Fibroblast of gingiva (primary cell): ENCODE results near the gene INTS11.

Experiments
- DNase-seq: peaks from one replicate; pipeline ENCODE4 v3.0.0-alpha.2; 2011; ENCODE audit warnings: low read depth

INTS11 gene

DNA sequence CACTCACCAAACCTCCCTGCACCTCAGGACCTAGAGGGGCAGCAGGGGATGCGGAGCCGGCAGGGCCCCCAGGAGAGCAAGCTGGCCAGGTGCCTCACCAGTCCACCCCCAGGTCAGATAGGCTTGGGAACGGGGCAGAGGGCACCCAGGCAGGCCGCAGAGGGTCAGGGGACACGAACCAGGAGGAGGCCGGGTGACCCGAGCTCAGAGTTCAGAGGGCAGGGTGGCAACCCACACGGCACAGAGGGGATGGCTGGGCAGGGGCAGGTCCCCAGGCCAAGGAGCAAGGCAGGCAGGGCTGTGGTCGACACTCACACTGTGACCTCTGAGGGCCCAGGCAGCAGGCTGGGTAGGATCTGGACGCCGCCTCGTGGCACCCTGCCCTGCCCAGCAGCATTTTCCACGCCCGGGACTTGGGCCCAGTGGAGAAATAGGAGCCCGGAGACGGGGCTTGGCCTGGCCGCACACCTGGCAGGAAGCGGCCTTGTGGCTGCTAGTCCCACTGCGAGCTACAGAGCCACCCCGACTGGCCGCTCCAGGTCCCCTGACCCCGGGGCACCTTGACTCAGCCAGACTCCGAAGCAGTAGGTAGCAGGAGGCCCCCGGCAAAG is 19.5 kb upstream of the INTS11 start:
- DNase-seq = no peak

DNA sequence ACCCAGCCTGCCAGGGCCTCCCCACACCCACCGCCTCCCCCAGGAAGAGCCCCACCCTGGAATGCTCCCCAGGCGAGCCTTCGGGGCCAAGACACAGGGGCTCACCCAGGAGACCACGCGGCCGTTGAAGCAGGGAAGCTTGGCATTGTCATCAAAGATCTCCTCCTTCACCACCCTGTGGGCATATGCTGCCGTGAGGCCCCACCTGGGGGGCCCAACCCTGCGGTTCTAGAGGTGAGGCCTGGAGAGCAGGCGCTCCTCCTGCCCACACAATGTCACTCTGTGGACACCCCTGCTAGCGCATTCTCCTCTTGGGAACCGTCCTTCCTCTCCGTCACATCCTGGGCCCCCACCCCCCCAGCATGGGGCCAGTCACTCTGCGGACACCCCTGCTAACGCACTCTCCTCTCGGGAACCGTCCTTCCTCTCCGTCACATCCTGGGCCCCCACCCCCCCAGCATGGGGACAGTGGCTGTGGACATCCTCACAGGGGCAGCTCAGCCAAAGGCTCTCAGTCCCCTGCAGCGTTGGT is 18.2 kb upstream of the INTS11 start:
- DNase-seq = no peak

DNA sequence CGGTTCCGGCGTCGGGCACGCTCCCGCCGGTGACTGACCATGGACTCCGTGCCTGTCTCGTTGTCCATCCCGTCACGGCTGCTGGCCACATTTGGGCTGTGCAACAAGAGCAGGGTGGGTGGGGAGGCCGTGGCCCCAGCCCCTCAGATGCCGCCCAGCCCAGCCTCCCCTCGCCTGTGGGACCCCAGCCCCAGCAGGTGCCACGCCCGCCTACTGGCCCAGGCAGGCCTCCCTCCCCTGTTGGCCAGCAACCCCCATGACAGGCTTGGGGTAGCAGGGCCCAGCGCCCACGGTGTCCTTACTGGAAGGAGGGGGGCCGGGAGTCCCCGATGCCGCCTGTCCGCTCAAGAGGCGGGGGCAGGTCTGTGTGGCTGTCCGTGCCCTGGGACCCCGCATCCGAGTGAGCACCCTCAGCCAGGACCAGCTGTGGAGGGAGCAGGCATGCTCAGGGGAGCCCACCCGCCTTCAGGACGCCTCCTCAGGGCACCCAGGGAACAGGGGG is 17.7 kb upstream of the INTS11 start:
- no peak for DNase-seq

DNA sequence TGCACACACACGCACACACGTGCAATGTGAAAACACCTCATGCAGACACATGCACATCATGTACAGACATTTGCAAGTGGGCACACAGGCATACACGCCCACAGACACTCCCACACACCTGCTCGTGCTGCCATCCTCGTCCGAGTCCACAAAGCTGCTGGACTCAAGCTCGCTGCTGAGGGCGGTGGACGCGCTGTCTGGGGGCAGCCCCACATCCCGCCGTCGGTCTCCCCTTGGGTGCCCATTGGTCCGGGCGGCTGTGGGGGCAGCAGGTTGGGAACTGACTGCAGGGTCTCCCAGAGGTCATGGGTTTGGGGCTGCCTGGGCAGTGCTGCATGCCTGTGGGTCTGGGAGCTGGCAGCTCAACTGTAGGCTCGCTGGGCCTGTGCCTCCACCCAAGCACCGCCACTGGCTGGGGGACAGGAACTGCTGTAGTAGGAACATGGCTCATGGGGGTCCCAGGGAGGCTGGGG is 17.1 kb upstream of the INTS11 start:
- DNase-seq = no peak

DNA sequence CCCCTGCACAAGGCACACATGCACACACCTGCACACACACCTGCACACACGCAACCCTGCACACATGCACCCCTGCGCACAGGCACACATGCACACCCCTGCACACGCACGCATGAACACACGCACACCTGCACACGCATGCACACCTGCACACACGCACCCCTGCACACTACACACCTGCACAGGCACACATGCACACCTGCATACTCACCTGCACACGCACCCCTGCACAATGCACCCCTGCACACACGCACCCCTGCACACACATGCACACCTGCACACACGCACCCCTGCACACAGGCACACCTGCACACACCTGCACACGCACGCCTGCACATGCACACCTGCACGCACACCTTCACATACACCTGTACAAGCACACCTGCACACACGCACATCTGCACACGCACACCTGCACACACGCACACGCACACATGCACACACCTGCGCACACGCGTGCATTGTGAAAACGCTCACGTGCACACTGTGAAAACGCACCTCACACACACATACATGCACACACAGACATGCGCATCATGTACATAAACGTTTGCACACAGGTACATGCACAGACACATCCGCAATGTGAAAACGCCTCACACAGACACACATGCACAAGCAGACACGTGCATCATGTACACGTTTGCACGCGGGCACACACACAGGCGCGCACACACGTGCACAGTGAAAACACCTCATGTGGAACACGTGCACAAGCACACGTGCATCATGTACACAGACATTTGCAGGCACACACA is 16.5 kb upstream of the INTS11 start:
- no peak for DNase-seq

DNA sequence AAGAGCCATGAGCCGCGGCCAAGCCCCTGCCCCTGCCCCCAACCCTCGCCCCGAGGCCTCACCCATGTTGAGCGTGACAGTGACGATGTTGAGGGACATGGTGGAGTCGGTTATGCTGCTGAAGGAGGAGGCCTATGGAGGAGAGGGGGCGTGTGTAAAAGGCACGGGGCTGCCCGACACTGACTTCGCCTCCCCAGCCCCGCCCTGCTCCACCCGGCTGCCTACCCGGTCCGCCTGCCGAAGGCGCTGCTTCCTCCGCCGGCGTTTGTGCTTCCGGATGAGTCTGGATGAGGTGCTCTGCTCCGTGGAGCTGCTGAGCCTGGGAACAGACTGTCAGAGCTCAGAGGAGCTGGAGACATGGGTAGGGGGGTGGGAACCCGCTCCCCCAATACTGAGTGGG is 15.7 kb upstream of the INTS11 start:
- DNase-seq = no peak

DNA sequence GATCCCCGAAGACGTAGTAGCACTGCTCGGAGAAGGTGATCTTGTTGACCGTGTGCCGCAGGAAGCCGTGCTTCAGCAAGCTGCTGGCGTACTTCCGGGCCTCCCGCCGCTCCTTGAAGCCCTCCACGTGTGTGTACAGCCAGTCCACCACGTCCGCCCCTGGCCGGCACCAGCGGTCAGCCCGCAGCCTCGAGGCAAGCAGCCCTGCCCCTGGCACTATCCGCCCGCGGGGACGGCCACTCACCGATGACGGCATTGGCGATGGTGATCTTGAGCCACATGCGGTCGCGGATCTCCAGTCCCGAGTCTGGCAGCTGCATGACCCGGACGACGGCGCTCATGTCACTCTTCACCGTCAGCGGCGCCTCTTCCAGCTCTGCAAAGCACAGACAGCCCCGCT is 13.8 kb upstream of the INTS11 start:
- DNase-seq = no peak

DNA sequence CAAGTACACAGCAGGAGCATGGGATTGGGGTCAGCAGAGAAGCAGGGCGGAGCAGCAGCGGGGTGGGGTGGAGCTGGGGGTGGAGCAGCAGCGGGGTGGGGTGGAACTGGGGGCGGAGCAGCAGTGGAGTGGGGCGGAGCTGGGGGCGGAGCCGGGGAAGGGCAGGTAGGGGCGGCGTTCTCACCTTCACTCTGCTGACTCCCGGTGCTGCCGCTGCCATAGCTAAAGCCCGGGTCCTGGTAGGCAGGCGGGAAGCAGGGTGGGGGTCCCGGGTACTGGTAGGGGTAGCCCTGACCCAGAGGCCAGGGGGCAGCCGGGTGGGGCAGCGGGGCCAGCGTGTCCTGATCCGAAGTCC is 13.3 kb upstream of the INTS11 start:
- no peak for DNase-seq

DNA sequence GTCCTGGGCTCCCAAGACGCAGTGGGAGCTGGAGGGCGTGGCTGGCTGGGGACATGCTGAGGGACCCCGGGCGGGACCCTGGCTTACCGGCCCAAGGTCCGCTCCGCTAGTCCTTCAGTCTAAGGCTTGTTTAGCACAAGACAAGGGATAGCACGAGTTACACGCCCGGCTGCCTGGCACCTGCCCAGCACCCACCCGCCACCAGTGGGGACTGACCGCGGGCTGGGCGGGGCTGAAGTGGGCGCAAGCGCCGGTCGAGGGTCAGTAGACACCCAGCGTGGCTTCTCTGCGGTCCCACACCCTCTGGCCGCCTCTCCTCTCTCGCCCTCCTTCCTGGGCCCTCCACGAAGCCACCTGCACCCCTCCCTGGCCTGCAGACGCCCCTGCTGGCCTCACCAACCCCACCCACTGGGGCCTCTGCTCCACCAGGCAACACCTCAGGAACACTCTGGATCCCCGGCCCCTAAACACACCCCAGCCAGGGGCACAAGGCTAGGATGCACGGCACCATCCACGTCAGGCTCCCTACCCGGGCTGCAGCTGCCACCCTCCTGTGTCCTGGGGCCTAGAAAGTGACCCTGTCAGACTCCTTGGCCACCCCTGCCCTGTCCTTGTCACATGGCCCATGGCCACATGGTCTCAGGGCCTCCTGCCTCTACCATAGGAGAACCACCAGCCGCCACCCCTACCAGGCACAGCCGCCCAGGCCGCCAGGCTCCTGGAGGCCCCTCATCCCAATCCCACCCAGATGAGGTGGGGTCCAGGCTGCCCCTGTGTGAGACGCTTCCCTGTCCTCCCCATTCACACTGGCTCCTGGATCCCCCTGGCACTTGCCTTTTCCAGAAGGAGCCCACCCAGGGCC is 12.7 kb upstream of the INTS11 start:
- DNase-seq = no peak

DNA sequence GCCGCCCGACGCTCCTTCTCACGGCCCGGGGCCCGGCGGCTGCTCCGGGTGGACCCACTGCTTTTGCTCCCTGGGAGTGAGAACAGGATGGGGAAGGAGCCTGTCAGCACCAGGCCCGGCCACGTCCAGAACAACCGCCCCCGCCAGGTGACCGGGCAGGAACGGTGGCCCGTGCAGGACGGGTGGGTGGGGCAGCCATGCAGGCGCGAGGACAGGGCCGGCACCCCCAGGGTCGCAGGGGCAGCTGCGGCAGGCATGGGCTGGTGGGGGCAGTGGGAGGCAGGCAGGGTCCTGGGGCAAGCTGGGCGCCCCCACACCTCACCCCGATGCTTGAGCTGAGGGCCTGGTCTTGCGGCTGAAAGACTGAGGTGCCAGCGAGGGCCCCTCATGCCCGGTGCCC is 12.0 kb upstream of the INTS11 start:
- no peak for DNase-seq

DNA sequence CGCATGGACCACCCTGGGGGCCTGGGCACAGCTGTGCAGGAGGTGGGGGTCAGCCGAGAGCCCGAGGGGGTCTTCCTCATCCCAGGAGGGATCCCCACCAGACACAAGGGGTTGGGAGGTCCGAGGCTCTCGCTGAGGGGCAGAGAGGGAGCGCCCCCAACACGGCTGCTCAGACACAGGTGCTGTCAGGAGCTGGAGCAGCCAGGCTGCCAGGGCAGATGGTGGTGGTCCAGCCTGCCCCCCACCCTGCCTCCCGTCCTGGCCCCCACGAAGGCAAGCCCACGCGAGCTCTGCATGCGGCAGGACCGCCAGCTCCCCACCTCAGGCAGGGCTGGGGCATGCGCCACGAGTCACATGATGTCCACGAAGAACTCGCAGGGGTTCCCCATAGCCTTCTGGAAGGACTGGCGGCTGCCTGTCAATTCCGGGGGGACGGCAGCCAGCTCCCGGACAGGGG is 11.4 kb upstream of the INTS11 start:
- no peak for DNase-seq

DNA sequence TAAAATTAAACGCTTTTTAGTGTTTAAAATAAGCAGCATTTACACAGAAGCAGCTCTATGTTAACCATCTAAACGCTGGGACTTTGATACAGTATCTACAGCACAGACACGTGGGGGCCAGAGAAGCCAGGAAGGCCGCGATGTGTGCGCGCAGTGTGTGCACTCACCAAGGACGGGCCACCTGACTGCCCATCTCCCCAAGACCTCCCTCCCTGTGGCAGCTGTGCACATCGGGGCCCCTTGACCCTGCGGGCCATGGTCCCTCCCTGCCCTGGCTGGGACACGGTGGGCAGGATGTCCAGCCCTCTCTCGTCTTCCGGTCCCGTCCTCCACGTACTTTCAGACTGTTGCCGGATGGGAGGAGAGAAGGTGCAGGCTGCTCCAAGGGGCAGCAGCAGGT is 10.8 kb upstream of the INTS11 start:
- DNase-seq = no peak

DNA sequence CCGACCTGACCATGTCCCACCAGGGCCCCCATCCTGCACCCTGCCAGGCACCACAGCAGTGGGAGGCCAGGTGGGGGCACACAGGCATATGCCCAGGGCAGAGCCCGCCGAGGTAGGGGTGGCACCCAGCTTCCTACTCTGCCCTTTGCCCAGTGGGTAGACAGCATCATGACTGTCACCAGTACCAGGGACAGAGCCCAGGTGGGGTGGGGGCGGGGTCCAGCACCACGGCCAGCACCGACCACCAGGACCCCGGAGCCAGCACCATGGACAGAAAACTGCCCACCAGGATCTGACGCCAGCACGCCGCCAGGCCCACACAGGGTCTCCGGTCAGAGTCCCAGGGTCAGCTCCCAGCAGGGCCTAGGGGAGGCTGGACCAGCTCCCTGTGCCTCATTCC is 10.4 kb upstream of the INTS11 start:
- DNase-seq = no peak

DNA sequence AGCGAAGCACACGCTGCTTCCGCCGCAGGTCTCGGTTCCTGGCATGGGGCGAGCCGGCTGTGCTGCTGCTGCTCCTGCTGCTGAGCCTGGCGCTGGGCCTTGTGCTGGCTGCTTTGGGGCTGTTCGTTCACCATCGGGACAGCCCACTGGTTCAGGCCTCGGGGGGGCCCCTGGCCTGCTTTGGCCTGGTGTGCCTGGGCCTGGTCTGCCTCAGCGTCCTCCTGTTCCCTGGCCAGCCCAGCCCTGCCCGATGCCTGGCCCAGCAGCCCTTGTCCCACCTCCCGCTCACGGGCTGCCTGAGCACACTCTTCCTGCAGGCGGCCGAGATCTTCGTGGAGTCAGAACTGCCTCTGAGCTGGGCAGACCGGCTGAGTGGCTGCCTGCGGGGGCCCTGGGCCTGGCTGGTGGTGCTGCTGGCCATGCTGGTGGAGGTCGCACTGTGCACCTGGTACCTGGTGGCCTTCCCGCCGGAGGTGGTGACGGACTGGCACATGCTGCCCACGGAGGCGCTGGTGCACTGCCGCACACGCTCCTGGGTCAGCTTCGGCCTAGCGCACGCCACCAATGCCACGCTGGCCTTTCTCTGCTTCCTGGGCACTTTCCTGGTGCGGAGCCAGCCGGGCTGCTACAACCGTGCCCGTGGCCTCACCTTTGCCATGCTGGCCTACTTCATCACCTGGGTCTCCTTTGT is 9.2 kb upstream of the INTS11 start:
- no peak for DNase-seq

DNA sequence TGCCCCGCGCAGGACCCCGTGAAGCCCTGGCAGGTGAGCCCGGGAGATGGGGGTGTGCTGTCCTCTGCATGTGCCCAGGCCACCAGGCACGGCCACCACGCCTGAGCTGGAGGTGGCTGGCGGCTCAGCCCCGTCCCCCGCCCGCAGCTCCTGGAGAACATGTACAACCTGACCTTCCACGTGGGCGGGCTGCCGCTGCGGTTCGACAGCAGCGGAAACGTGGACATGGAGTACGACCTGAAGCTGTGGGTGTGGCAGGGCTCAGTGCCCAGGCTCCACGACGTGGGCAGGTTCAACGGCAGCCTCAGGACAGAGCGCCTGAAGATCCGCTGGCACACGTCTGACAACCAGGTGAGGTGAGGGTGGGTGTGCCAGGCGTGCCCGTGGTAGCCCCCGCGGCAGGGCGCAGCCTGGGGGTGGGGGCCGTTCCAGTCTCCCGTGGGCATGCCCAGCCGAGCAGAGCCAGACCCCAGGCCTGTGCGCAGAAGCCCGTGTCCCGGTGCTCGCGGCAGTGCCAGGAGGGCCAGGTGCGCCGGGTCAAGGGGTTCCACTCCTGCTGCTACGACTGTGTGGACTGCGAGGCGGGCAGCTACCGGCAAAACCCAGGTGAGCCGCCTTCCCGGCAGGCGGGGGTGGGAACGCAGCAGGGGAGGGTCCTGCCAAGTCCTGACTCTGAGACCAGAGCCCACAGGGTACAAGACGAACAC is 8.5 kb upstream of the INTS11 start:
- no peak for DNase-seq

DNA sequence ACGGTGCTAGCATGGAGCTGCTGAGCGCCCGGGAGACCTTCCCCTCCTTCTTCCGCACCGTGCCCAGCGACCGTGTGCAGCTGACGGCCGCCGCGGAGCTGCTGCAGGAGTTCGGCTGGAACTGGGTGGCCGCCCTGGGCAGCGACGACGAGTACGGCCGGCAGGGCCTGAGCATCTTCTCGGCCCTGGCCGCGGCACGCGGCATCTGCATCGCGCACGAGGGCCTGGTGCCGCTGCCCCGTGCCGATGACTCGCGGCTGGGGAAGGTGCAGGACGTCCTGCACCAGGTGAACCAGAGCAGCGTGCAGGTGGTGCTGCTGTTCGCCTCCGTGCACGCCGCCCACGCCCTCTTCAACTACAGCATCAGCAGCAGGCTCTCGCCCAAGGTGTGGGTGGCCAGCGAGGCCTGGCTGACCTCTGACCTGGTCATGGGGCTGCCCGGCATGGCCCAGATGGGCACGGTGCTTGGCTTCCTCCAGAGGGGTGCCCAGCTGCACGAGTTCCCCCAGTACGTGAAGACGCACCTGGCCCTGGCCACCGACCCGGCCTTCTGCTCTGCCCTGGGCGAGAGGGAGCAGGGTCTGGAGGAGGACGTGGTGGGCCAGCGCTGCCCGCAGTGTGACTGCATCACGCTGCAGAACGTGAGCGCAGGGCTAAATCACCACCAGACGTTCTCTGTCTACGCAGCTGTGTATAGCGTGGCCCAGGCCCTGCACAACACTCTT is 7.7 kb upstream of the INTS11 start:
- DNase-seq = no peak

DNA sequence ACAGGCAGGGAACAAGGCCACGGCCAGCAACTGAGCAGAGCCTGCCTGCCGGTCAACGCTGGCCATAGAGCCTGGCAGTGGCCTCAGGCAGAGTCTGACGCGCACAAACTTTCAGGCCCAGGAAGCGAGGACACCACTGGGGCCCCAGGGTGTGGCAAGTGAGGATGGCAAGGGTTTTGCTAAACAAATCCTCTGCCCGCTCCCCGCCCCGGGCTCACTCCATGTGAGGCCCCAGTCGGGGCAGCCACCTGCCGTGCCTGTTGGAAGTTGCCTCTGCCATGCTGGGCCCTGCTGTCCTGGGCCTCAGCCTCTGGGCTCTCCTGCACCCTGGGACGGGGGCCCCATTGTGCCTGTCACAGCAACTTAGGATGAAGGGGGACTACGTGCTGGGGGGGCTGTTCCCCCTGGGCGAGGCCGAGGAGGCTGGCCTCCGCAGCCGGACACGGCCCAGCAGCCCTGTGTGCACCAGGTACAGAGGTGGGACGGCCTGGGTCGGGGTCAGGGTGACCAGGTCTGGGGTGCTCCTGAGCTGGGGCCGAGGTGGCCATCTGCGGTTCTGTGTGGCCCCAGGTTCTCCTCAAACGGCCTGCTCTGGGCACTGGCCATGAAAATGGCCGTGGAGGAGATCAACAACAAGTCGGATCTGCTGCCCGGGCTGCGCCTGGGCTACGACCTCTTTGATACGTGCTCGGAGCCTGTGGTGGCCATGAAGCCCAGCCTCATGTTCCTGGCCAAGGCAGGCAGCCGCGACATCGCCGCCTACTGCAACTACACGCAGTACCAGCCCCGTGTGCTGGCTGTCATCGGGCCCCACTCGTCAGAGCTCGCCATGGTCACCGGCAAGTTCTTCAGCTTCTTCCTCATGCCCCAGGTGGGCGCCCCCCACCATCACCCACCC is 6.9 kb upstream of the INTS11 start, which contains the start of gene TAS1R3:
Gene TAS1R3 (plus strand): TSS at position 213 of the 898 bp plus-strand sequence. CDS start 66 bp downstream, at position 279.
- DNase-seq = peak; percentile 53

DNA sequence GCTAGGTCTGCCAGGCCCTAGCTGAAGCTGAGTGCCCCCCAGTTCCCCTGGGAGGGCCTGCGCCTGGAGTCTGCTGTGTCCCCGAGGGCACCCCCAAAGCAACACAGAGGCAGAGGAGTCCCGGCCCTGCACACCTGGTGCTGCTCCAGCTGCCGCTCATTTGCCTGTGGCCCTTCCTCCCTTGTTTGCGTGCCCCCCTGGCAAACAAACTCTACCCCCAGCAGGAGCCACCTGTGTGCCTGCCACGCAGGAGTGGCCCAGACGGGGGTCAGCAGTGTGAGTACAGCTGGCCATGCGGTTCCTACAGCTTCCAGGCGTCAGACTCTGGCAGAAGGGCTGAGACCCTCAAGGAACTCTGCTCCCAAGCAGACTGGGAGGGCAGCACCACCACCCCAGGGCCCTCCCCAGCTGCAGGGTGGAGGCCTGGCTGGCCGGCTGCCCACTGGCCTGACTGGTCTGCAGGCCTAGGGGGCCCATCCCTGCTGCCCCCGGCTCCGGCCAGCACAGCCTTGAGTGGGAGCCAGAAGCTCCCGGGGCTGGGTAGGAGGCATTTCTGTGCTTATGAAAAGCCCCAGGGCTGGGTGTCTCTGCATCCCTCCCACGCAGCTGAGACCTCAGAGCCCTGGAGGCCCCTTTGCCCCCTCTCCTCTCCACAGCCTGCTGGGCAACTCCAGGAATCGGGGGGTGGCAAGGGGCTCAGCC is 6.1 kb upstream of the INTS11 start:
- DNase-seq = no peak
